ENCODE measurements around the gene PTPRR.

Gene PTPRR

GRCh38 chr12:70692681-70693288, 227.8 kb downstream of the PTPRR start:
- DNase-seq (ENCODE audit: low spot score) = no peak

- DNase-seq (ENCODE audit: low spot score) = no peak
Measured at GRCh38 chr12:70691018-70691672, 229.4 kb downstream of the PTPRR start.

GRCh38 chr12:70686907-70687306, 233.6 kb downstream of the PTPRR start:
- DNase-seq (ENCODE audit: low spot score) = no peak

- DNase-seq (ENCODE audit: low spot score) = no peak
Measured at GRCh38 chr12:70686299-70686698, 234.2 kb downstream of the PTPRR start.

- DNase-seq (ENCODE audit: low spot score) = no peak
Measured at GRCh38 chr12:70683976-70684375, 236.6 kb downstream of the PTPRR start.

- no peak for DNase-seq (ENCODE audit: low spot score)
Measured at GRCh38 chr12:70671698-70672097, 248.8 kb downstream of the PTPRR start.

- DNase-seq (ENCODE audit: low spot score) = no peak
Measured at GRCh38 chr12:70670948-70671347, 249.6 kb downstream of the PTPRR start.

GRCh38 chr12:70667253-70667652, 253.3 kb downstream of the PTPRR start:
- DNase-seq (ENCODE audit: low spot score) = no peak

GRCh38 chr12:70666364-70666763, 254.2 kb downstream of the PTPRR start:
- no peak for DNase-seq (ENCODE audit: low spot score)

- no peak for DNase-seq (ENCODE audit: low spot score)
Measured at GRCh38 chr12:70664465-70664881, 256.1 kb downstream of the PTPRR start.

- no peak for DNase-seq (ENCODE audit: low spot score)
Measured at GRCh38 chr12:70663838-70664237, 256.7 kb downstream of the PTPRR start.

- DNase-seq (ENCODE audit: low spot score) = no peak
Measured at GRCh38 chr12:70661466-70662161, 258.9 kb downstream of the PTPRR start.

- no peak for DNase-seq (ENCODE audit: low spot score)
Measured at GRCh38 chr12:70660620-70661219, 259.8 kb downstream of the PTPRR start.

GRCh38 chr12:70660002-70660604, 260.4 kb downstream of the PTPRR start:
- no peak for DNase-seq (ENCODE audit: low spot score)

- no peak for DNase-seq (ENCODE audit: low spot score)
Measured at GRCh38 chr12:70659077-70659606, 261.4 kb downstream of the PTPRR start.

GRCh38 chr12:70657616-70658286, 262.8 kb downstream of the PTPRR start:
- no peak for DNase-seq (ENCODE audit: low spot score)

GRCh38 chr12:70652451-70652850, 268.1 kb downstream of the PTPRR start:
- DNase-seq (ENCODE audit: low spot score) = no peak

GRCh38 chr12:70648831-70649230, 271.7 kb downstream of the PTPRR start:
- DNase-seq (ENCODE audit: low spot score) = no peak

GRCh38 chr12:70648191-70648590, 272.3 kb downstream of the PTPRR start:
- DNase-seq (ENCODE audit: low spot score) = no peak

GRCh38 chr12:70646850-70647249, 273.7 kb downstream of the PTPRR start:
- no peak for DNase-seq (ENCODE audit: low spot score)

GRCh38 chr12:70645494-70646317, 274.8 kb downstream of the PTPRR start:
- DNase-seq (ENCODE audit: low spot score) = no peak
